ENCODE measurements around the gene CD2.

DNA sequence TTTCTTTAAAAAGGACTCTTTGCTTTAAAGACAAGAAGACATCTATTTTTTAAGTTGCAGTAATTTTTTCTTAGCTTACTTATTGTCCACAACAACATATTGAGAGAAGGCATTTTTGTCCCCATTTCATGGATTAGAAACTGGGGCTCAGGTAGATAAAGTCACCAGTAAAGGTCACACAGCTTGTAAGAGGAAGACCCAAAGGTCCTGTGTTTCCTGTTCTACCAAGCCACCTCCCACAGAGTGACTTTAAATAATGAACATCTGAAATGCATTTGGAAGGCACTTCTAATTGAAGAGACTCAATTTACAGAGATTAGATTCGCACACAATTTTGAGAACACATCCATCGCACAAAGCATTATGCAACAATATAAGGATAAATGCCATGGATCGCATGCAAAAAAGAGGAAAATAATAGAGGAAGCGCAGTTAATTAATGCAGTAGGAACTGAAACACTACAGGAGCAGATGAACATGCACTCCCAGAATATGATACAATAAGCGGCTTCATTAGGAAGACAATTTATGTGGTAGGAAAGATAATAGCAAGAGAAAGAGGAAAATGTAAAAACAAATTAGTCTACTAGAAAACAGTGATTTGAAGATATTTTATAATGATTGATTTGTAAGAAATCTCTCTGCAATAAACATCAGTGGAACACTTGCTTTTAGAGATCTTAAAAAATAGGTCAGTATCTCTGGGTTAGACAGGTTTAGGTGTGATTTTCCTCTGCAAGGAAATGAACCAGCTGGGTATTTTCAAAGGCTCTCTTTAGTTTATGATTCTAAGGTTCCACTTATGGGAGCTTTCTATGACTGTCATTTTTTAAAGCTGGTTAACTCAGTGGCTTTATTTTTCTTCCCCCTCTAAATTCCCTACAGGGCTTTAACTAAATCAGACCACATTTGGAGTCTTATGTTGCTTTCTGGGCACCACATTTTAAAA, 27.1 kb upstream of the CD2 start:
- TF ChIP-seq CTCF (IDR thresholded peaks at IDR 0.05) (no peak), POLR2A (IDR thresholded peaks at IDR 0.05) (no peak), EP300 (IDR thresholded peaks at IDR 0.05) (no peak)
